HL-60 (cell line): ENCODE measurements around the gene FMNL2.

Experiments
- CTCF ChIP-seq: IDR thresholded peaks from one replicate; pipeline ENCODE4 v1.5.1; 2011; ENCODE audit warnings: low read length, control low read depth, inconsistent platforms; ENCODE audit not compliant: insufficient read depth
- POLR2AphosphoS5 ChIP-seq: IDR thresholded peaks from 2 replicates; pipeline ENCODE4 v1.6.1; 2012; ENCODE audit warnings: low read depth
- REST ChIP-seq: IDR thresholded peaks from 2 replicates; pipeline ENCODE4 v1.6.1; 2012; ENCODE audit warnings: low read depth; ENCODE audit not compliant: insufficient replicate concordance

- TF ChIP-seq CTCF (no peak), POLR2AphosphoS5 (no peak), REST (no peak)
Observed at GRCh38 chr2:152506843-152507242, 171.9 kb downstream of the FMNL2 start.
